T-helper 1 cell treated with Interleukin-12 subunit alpha and Interleukin-12 subunit beta and Interleukin-4 antibody, amounts not matched to agents 30 ng/mL and 1 ng/mL, for 36 hours (primary cell): ENCODE measurements around the gene CELSR1. TPM values are rescaled to one million over a fixed set of nuclear protein-coding genes. Genes with fewer than 3 reads are reported as not detected.

ENCODE experiments used
- intact Hi-C: fragments of 100-400 bp; cut with micrococcal nuclease; formaldehyde crosslinking; loops from one replicate; pipeline ENCODE4 v1.15.1; 2024
- total RNA-seq: library from RNA; stranded (reverse); gene quantifications from 2 replicates; pipeline ENCODE4 v1.2.3, GENCODE V29; 2022

Gene CELSR1, protein sequence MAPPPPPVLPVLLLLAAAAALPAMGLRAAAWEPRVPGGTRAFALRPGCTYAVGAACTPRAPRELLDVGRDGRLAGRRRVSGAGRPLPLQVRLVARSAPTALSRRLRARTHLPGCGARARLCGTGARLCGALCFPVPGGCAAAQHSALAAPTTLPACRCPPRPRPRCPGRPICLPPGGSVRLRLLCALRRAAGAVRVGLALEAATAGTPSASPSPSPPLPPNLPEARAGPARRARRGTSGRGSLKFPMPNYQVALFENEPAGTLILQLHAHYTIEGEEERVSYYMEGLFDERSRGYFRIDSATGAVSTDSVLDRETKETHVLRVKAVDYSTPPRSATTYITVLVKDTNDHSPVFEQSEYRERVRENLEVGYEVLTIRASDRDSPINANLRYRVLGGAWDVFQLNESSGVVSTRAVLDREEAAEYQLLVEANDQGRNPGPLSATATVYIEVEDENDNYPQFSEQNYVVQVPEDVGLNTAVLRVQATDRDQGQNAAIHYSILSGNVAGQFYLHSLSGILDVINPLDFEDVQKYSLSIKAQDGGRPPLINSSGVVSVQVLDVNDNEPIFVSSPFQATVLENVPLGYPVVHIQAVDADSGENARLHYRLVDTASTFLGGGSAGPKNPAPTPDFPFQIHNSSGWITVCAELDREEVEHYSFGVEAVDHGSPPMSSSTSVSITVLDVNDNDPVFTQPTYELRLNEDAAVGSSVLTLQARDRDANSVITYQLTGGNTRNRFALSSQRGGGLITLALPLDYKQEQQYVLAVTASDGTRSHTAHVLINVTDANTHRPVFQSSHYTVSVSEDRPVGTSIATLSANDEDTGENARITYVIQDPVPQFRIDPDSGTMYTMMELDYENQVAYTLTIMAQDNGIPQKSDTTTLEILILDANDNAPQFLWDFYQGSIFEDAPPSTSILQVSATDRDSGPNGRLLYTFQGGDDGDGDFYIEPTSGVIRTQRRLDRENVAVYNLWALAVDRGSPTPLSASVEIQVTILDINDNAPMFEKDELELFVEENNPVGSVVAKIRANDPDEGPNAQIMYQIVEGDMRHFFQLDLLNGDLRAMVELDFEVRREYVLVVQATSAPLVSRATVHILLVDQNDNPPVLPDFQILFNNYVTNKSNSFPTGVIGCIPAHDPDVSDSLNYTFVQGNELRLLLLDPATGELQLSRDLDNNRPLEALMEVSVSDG (N-terminal part only)
- total RNA-seq: 0.41 and 0.47 TPM in 2 replicates

DNA sequence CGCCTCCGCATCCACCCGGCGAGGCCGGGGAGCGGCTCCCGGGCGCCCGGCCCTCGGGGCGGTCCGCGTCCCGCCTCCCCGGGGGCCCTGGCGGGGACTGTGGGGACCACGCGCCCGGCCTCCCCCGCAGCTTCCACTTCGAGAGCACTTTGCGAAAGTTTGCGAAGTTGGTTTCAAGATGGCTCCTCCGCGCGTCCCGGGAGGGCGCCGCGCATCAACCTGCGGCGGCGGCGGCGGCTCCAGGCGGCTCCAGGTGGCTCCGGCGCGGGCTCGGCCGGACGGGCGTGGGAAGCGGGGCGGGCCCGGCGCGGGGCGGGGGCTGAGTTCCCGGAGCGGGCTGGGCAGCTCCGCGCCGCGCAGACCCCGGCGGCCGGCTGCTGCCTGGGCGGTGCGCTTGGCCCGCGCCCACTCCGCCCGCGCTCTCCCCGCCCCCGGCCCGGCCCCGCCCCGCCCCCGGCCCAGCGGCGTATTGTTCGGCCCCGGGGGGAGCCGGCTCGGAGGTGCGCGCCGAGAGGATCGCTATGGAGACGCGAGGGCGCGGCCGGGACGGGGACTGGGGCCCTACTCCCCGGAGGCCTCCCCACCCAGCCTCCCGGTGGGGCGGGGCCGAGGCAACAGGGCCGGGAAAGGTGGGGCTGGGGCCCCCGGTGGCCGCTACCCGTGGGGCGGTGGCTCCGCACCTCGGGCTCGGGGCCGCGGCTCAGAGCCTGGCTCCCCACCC, at the start of gene CELSR1:
TSS of gene CELSR1 (minus strand) at position 396 of the 721 bp plus-strand sequence. CDS start 450 bp downstream, outside the sequence.
- intact Hi-C loops: loop anchor here (10.0 kb wide), 1 partner anchor 1533 kb away; no protein-coding TSS in a partner anchor

DNA sequence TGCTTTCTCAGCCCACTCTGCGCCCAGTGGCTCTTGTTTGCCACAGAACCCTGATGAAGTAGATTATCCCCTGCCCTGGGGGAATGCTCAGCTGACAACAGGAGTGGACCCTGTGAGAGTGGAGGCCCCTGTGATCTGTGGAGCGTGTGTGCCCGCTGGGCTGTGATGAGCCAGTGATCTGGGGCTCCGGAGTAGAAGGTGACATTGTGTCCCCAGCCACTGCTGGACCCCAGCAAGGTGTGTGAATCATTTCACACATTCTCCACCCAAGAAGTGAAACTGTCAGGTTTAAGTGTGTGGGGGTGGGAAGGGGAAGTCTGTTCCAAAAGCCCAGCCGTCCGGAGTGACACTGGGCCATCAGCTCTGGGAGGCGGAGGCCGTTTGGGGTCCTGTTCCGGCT, 49.6 kb upstream of the CELSR1 start:
- intact Hi-C loops: no loop called here

DNA sequence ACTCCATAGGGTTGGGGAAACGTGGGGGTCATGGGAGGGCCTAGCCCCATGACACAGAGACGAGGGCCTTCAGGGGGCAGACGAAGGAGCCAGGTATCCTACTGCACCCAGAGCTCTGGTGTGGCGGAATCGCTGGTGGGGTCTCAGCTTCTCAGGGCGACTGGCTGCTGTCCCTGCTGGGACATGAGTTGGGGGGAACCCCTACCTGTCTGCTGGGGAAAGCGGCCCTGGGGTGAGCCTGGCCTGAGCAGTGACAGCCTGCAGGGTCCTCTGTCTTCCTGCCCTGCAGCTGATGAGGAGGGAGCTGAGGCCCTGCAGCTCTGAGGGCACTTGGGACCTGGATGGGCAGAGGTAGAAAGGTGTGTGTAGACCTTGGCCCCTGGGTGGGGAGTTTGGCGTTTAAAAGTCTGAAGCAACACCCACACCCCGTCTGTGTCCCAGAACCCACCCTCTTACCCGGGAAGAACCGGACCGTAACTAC, 49.2 kb upstream of the CELSR1 start:
- intact Hi-C loops: no loop called here

DNA sequence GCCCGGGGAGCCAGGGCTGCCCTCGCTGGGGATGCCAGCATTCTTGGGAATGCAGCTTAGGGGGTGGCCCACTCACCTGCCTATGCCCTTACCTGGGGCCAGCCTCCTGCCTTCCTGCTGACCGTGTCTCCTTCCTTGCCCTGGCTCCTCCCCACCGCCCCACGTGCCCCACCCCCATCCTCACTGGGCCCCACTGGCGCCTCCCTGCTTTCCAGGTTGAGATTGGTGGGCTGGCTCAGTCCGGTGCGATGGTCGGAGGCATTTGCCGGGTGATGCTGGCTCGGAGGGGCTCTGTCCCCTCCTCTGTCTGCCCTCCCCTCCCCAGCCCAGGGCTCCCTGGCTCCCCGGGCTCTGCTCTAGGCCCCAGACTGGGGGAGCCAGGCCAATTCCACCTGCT, 48.7 kb upstream of the CELSR1 start:
- intact Hi-C loops: no loop called here

DNA sequence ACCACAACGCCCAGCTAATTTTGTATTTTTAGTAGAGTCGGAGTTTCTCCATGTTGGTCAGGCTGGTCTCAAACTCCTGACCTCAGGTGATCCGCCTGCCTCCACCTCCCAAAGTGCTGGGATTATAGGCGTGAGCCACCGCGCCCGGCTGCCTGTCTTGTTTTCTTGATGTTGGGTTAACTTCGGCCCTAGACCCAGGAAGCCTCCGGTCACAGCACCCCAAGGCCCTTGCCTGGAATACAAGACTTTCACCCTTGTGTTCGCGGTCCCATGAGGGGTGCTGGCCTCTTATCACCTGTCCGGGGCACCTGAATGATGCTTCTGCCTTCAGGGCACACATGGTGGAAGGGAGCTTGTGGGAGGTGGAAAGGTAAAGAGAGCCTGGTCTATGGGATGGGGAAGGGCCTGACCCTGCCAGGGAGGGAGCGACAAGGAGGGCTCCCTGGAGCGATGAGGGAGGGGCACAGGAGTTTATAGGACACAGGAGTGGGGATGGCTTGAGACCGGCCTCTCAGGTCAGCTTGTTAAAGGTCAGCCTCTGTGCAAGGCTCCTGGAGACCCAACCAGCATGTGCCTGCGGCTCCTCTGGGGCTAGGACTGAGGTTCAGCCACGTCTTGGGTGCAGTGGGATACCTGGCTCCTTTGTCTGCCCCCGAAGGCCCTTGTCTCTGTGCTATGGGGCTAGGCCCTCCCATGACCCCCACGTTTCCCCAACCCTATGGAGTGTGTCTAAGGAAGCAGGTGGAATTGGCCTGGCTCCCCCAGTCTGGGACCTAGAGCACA, 48.1 kb upstream of the CELSR1 start:
- intact Hi-C loops: no loop called here

DNA sequence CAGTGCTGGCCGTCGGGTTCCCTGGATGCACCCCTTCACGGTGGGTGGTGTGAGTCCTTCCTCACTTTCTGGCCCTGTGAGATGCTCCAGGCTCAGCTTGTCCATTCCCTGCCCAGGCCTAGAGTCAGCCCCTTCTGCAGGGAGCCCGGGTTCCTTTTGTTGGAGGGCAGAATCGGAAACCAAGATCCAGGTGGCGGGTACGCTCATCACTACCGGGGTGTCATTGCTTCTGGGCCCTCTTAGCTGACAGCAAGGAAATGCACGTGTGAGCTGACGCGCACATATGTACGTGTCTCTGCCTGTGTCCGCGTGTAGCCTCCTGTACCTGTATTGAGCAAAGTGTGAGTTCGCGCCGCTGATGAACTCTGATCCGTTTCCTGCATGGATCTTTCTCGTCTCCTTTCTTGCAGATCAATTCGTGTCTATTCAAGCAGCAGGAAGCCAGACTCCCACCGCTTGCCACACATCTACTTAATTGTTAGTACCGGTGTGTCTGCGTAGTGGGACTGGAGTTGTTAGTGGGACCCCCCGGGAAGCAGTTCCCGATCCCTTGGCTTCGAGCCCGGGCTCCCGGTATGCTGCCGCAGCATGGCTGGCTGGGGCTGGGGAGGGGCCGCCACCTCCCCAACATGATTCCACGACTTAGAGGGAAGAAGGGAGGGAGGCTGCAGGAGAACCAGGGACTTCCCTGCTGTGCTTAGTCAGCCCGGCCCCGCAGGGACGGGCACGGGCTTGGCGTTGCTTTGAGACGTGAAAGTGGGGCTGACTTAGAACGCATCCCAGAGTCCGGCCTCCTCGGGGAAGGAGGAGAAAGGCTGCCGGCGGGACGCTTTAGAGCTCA, 46.9 kb upstream of the CELSR1 start:
- intact Hi-C loops: no loop called here

DNA sequence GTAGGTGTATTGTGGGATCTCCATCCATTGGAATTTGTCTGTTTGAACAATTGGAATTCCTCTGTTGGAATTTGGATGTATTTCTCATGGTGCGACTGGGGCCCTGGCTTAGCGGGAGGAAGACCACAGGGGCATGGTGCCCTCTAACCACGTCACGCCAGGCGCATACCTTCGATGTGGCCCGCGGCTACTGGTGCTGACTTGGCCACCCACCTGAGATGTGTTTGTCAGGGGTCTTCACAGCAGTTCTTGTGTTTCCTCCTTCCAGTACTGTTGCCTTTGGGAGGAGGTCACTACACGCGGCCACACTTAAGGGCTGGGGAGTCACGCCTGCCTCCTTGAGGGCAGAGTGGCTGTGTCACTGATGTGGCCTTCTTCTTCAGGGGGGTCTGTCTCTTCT, 46.2 kb upstream of the CELSR1 start:
- intact Hi-C loops: no loop called here

DNA sequence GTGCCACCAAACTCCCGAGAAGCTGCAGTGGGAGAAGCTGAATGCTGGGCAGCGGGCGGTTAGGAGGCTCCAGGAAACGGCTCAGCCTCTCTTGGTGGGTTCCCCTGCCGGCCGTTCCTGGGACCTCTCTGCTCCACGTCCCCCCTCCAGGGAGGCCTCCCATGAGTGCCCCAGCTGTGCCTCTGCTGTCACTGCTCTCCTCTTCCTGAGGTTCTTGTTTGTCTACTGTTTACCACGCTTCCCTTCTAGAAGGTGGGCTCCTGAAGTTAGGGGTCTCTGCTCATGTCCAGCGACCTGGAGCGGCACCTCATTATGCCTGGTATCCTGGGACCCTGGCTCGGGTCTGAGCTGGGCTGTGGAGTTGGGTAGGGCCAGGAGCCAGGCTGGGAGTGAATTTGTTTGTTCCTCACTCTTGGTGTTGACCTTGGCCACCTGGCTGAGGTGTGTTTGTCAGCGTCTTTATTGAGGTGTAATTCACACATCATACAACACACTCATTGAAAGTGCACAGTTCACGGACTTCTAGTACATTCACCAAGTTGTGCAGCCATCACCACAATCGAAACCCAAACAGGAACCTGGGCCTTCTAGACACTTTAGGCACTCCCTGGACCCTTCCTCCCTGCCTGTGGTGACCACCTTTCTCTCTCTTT, 45.0 kb upstream of the CELSR1 start:
- intact Hi-C loops: no loop called here

DNA sequence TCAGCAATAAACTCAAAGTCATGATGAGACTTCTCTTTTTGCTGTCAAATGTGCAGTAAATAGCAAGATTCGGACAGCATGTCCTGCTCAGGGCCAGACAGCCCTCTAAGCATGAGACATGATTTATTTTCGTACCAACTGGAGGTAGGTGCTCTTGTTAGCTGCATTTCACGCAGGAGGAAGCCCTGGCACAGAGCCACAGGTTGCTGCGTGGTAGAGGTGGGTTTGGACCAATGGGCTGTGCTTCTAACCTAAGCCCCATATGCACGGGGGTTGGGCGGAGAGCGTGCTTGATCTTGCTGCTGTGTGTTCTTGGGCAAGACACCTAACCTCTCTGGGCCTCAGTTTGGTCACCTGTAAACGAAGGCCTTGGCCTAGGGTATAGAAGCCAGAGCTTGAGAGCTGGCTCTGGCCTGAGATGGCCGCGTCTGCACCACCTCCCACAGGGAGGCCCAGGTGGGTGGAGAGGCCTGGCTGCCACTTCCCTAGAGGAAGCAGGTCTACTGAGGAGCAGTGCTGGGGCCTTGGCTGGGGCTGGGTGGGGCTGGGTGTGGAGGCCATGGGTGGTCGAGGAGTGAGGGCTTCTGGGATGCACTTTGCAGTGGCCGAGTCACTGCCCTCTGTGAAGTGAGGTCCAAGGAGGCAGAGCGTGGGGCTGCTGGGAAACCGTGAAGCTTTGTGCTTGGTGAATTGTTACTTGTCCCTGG, 44.3 kb upstream of the CELSR1 start:
- intact Hi-C loops: no loop called here

DNA sequence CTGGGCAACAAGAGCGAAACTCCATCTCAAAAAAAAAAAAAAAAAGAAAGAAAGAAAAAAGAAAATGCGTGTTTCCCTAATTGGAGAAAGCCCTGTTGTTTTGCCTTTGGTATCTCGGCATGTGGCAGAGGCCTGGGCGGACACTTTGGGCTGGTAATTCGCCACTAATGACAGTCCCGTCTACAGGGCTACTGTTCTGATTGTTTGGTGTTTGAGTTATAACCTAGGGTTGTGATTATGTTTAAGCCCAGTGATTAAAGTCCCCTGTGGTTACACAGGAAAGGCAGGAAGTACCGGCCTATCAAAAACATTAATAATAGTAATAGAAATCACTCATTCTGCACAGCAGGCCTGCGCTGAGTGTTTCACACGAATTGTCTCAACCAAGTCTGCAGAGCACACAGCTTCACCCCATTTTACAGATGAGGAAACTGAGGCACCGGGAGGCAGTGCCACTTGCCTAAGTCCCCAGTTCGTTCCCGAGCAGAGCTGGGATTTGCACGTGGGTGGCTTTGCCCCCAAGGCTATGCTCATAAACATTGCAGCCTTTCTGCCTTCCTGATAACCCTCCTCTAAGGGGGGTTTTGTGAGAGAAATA, 43.6 kb upstream of the CELSR1 start:
- intact Hi-C loops: no loop called here

DNA sequence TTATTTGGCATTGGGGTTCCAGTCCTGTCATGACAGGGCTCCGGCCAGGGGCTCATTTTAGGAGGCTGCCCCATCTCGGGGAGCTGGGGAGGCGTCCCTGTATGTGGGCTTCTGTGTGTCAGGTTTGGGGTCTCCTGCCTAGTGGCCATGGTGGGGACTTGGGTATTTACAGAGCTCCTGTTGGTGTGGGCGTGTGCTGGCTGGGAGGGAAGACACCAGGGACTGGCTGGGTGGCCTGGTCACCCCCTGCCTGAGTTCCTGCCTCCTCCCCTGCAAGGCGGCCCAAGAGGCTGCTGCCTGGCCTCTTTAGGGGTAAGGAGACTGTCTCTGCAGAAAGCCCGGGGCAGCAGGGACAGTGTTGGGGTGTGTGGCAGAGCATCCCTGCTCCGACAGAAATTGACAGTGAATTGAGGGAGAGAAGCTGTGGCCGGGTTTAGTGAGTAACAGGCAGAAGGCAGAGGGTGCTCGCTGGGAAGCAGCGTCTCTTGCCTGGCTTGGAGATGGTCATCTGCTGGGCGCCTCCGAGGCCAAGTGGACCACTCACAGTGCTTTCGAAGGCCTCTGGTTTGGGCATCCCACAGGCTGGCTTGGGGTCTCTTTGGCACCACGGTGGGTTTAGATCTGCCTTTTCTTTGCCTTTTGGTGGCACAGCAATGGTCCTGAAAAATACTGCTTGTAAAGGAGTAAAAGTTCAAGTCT, 42.5 kb upstream of the CELSR1 start:
- intact Hi-C loops: loop anchor here (2.0 to 5.0 kb wide), 2 partner anchors 13 to 182 kb away; partner anchors contain the start of gene TBC1D22A

DNA sequence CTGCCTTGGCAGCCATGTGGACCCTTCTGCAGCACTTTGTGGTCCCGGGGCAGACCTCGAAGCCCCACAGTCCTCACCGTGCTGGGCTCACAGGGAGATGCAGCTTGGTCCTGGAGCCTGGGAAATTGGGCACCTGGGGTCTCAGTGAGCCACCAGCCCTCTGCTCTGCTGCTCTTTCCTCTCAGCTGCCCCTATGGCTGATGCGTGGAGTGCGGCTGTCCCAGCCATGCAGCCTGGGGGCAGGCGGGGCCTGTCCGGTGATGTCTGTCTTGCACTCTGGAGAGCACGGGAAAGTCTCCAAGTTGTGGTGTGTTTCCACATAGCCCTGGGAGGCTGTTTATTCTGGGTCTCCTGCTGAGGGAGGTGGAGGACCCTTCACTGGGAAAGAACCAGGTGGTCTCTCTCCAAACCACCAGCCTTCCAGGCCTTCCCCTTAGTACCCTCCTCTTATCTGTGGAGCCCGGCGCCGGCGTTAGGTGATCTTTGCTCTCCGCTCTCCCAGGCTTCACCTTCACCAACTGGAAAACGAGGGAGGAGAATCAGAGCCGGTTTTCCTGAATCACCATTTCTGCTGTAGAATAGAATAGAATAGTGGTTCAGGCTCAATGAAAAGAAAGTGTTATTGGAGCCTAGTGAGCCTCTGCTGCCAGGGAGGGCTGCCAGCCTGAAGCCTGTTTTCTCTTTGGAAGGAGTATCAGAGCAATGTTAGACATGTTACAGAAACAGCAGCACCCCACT, 41.6 kb upstream of the CELSR1 start:
- intact Hi-C loops: loop anchor here (2.0 to 5.0 kb wide), 2 partner anchors 14 to 183 kb away; partner anchors contain the start of gene TBC1D22A

DNA sequence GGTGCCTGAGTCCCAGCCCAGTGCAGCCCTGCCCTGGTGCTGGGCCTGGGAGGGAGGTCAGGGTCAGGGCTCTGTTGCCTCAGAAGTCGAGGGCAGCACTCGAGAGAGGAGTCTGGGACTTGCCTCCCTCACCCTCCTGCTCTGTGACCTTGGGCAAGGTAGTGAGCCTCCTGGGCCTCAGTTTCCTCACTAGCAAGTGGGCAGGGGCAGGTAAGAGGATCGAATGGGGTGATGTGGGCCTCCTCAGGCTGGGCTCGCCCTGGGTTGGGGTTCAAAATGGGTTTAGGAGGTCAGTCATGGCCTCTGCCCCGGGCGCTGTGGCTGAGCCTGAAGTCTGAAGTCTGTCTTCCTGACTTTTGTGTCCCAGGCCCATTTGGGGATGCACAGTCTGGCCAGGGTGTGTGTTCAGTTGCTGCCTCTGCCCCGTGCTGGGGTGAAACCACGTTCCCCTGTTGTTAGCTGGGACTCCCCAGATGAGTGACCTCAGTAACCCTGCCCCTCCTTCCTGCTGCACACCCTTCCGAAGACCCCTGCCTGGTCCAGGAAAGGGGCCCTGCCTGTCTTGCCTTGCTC, 40.9 kb upstream of the CELSR1 start:
- intact Hi-C loops: loop anchor here (2.0 to 5.0 kb wide), 2 partner anchors 14 to 184 kb away; partner anchors contain the start of gene TBC1D22A

DNA sequence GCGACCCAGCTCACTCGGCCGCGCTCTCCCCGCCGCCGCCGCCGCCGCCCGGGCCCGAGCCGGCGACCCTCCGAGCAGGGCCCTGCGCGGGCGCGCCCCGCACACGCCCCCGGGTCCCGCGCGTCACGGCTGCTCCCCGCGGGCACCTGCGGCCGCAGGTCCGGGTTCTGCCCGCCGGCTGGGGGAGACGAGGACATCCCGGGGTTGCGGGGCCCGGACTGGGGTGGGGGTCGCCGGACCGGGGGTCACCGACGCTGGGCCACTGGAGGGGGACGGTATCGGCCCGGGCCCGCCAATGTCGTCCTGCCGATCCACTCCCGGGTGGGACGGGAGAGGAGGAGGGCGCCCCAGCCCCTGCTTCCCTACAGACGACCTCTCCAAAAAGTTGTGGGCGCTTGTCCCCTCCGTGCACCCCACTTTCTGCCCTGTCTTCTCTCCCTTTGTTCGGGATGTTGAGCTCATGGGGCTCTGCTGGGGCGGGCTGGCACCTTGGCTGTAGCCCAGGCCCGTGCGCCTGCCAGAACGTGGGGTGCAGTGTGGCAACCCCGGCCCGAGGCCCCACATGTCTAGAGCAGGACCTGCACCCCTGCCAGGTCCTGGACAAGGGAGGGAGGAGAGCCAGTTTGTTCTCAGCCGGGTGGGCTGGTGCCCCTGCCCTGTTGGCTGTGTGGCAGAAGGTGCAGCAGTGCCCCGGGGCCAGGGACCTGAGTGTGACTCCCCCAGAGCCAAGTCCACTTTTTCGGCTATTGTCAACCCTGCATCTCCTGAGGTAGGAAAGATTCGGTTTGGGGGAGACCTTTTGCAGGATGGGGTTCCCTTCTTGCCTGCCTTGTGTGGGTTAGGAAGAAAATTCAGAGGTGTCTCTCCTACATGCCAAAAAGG, 40.2 kb upstream of the CELSR1 start:
- intact Hi-C loops: loop anchor here (1.0 to 5.0 kb wide), 3 partner anchors 15 to 185 kb away; partner anchors contain the start of gene TBC1D22A
